Stromal cell of bone marrow (primary cell): ENCODE results near the gene AIRE.
"Not testable (repeated sequence)": the region's sequence is repeated elsewhere in the genome, so short reads cannot be mapped to it uniquely, and the experiment has no call there.

ENCODE experiments used
- DNase-seq: peaks from one replicate; pipeline ENCODE4 v3.0.0-alpha.2; 2012; ENCODE audit warnings: low read depth

The AIRE gene

DNA sequence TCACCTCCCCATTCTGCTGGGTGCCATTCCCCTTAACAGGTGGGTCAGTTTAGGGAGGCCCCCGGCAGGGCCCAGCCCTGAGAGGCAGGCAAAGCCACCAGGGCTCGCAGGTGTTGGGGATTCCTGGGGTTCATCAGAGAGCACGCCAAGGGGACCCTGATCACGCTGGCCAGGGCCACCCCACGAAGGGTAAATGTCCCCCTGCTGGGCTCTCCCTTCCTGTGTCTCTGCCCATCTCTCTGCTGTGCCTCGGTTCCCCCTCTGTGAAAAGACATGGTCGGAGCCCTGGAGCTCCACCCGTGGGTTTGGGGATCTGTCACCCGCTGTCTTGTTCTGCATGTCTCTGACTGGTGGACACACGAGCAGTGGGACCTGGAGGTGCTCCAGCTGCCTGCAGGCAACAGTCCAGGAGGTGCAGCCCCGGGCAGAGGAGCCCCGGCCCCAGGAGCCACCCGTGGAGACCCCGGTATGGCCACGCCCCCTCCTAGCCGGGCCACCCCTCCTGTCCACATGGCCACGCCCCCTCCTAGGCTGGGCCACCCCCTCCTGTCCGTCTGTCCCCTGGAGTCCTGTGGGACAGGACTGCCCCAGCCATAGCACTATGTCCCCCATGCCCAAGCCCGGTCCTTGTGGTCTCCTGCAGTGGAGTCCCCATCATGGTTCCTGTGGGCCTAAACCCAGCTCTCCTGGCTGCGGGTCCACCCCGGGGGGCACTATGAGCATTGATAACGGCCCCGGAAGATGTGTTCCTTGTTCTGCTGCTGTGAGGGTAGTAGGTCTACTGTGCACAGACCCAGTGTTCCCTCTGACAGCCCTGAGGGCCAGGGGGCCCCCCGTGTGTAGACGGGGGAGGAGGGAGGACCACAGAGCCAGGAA, 6.5 kb downstream of the AIRE start:
- DNase-seq = no peak

- no peak for DNase-seq
Observed at GRCh38 chr21:44292812-44293195, 7.1 kb downstream of the AIRE start.

DNA sequence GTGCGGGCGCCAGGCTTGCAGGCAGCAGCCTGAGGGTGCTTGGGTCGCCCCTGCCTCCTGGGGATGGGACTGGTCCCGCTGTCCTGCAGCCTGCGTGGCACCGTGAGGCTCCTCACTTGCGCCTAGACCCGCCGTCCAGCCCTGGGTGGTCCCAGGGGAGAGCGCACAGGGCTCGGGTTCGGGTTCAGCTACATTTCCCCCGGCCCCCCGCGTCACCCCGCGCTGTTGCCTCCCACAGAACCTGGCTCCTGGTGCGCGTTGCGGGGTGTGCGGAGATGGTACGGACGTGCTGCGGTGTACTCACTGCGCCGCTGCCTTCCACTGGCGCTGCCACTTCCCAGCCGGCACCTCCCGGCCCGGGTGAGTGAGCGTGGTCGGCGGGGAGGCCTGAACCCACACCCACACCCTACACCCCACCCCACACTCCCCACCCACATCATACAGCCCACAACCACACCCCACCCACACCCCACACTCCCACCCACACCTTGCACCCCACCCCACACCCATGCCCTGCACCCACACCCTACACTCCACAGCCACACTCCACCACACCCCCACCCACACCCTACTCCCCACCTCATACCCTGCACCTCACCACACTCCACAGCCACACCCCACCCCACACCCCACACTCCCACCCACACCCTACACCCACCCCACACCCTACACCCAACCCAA, 8.0 kb downstream of the AIRE start:
- DNase-seq = no peak

DNA sequence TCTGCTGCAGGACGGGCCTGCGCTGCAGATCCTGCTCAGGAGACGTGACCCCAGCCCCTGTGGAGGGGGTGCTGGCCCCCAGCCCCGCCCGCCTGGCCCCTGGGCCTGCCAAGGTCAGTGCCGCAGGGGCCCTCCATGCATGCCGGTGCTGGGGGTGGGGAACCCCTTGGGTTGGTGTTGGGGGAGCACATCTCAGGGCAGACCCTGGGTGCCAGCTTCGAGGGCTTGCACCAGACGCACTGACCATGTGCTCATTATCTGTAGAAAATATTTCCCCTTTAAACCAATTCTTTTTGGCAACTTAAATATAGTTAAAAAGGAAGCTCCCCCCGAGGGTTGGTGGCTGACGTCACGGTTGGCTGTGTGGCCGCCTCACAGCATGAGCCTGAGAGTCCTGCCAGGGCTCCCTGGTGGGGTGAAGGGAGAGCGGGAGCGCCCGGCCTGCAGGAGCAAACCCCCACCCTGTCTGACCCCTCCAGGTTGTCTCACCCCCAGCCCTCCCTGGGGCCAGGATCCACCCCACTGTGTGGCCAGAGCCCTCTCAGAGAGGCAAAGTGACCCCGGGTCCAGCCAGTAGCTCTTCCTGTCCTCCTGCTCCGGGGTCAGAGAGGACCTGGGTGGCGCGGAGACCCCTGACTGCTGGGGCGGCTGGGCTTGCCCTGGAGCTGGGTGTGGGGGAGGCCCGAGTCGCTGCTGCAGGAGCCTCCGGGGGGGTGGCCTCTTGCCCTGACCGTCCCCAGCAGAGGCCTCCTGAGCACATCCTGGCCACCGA, 8.9 kb downstream of the AIRE start:
- no peak for DNase-seq

GRCh38 chr21:44295163-44295573, 9.5 kb downstream of the AIRE start:
- no peak for DNase-seq

DNA sequence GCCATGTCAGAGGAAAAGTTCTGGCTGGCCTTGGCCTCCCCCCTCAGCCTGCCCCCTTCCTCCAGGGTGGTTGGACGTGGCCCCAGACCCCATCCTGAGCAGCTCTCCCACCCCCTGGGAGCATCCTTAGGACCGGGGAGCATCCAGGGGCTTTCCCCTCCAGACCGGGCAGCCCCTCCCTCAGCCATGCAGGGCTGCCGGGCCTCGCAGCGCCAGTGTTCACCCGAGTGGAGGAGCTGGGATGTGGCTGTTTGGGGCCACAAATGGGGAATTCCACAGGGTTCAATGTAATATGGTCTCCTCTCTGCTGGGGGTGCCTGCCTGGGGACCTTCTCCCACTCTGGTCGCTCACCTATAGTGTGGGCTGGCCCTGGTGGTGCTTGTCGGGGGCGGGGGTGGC, 10.0 kb downstream of the AIRE start:
- DNase-seq = no peak

DNA sequence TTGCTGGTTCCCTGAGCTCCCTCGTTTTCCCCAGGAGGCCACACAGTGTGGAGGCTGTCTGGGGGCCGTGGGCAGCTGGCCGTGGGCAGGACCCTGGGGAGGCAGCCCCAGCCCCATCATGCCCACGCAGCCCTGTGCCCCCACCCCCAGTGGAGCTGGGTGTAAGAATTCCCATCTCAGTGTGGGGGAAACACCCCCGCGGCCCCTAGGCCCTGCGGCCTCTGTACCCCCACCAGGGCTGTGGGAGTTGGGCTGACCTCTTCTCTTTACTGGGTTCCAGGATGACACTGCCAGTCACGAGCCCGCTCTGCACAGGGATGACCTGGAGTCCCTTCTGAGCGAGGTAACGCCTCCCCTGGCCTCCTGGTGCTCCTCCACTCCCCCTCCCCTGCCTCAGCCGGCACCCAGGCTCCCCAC, 10.4 kb downstream of the AIRE start:
- DNase-seq = no peak

- no peak for DNase-seq
Observed at GRCh38 chr21:44296916-44297315, 11.2 kb downstream of the AIRE start.

- peak; percentile 69 for DNase-seq
Observed at GRCh38 chr21:44297525-44298290, 12.0 kb downstream of the AIRE start.

DNA sequence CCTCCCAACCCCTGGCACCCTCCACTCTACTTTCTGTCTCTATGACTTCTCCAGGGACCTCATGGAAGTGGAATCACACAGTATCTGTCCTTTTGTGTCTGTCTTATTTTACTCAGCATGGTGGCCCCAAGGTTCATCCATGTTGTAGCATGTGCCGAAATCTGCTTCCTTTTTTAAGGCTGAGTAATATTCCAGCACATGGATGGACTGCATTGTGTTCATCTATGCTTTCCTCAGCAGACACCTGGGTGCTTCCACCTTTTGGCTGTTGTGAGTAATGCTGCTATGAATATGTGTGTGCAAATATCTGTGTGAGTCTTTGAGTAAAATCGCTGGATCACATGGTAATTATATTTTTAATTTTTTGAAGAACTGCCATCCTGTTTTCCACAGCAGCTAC, 12.6 kb downstream of the AIRE start:
- no peak for DNase-seq

DNA sequence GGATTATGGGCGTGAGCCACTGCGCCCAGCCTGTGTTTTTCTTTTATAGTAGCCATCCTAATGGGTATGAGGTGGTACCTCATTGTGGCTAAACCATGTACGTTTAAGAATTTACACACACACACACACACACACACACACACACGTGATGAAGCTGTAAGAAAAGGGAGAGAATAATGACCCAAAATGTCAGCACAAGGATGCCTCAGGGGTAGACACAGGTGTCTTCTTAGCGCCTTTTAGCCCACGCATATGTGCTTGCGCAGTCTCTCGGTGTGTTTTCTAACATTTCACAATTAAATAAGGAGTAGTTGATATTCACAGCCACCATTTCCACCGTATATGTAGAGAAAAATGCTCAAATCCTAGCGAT, 13.4 kb downstream of the AIRE start:
- no peak for DNase-seq

GRCh38 chr21:44299458-44300261, 14.0 kb downstream of the AIRE start, which contains the start of gene PFKL:
Gene PFKL, plus strand, starts transcription at chr21:44300053. Its CDS starts 53 bp downstream, at chr21:44300106.
- no peak for DNase-seq

DNA sequence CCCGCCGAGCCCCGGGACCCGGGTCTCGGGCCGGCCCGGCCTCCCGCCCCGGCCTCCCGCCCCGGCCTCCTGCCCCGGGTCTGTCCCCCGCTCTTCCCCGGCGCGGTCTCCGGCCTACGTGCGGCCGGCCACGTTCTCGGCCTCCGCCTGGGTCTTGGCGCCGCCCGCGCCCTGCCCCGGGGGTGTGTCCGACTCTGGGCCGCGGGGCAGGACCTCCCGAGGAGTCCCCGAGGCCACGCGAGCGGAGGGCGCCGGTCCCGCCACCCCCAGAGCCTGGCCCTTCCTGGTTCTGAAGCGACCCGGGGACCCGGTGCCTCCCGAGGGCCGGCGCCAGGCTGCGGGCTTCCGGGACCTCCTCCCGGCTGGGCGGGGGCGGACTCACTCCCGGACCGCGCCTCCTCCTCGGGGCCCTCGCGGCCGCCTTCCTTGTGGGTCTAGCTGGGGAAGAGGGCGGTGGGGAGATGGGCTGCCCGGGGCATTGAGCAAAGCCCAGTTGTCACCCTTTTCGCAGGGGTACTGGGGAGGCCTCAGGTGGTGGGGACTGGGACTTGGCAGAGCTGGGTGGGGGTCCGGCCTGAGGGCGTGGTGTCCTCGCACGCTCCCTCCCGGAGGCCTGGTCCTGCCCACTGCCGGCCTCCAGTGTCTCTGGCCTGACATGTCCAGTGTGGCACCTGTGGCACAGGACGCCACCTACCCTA, 14.7 kb downstream of the AIRE start:
- DNase-seq = no peak

DNA sequence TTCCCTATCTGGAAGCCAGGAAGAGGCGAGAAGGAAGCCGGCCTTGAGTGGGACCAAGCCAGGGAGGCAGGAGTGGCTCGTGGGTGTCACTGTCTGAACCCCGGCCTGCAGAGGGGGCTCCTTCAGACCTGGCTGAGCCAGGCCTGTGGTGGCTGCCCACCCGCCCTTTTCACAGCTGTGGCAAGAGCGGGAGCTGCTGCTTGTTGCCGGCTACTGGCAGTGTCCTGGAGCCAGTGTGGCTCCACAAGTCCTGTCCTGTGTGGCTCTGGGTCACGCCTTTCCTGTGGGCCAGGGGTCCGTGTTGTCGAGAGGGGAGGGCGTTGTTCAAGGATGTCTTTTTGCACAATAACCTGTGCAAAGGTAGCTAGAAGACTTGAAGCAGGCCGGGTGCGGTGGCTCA, 15.5 kb downstream of the AIRE start:
- DNase-seq = no peak

DNA sequence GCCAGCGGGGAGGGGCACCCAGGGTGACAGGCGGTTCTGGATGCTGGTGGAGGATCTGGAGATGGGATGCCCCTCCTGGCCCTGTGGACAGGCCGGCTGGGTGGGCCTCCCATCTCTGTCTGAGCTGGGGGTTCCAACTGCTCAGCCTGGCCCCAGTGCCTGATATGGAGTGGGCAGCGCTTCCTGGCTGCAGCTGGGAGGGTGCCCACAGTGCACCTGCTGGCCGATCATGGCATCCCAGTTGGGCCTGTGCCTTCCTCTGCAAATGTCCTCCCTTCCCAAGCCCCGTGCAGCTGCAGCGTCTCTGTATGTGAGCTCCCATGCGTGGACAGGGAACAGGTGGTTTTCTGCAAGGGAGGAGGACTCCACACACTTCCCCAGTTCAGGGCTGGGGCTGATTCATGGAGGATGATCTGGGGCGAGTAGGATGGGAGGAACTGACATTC, 16.3 kb downstream of the AIRE start:
- DNase-seq = no peak

DNA sequence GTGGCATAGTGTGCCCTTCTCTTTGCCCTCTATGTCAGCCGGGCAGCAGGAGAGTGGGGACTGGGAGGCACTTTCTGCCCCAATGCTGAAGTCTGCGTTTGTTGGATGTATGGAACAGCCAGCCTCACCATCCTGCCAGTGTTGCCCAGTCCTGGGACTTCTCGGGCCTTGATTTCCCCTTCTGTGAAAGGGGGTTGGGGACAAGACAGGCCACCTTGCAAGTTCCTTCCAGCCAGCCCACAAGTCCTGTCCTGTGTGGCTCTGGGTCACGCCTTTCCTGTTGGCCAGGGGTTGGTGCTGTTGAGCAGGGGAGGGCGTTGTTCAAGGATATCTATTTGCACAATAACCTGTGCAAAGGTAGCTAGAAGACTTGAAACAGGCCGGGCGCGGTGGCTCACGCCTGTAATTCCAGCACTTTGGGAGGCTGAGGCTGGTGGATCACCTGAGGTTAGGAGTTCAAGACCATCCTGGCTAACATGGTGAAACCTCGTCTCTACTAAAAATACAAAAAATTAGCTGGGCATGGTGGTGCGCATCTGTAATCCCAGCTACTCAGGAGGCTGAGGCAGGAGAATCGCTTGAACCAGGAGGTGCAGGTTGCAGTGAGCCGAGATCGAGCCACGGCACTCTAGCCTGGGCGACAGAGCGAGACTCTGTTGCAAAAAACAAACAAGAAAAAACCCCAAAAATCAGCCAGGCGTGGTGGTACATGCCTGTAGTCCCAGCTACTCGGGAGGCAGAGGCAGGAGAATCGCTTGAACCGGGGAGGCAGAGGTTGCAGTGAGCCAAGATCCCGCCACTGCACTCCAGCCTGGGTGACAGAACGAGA, 17.1 kb downstream of the AIRE start:
- DNase-seq = not testable (repeated sequence)

GRCh38 chr21:44303490-44303981, 17.9 kb downstream of the AIRE start:
- no peak for DNase-seq

DNA sequence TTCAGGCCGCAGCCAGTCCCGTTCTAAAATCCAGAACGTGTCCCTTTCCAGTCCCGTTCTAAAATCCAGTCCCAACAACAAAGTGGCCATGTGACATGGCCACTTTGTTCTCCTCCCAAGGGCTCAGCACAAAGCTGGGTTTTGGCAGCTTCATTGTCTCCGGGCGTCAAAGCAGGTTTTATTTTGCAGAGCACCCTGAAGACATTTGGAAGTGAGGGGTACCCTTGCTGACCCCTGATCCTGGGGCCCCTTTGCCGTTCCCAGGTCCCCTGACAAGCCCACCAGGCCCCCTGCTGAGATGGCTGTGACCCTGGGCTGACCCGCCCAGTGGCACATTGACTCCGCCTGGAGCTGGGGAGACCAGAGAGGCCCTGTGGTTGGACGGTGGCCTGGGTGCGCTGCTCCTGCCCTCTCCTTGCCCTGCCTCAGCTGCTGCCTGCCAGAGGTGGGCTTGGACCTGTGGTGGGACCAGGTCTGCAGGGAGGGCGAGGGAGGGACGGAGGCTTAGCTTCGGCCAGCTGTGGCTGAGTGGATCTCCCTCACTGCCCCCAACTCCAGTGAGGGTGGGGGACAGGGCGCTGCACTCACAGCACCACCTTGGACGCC, 18.4 kb downstream of the AIRE start:
- DNase-seq = no peak

GRCh38 chr21:44304877-44305293, 19.2 kb downstream of the AIRE start:
- DNase-seq = no peak
